Adrenal gland (tissue), 5 donors: Measurements from ENCODE around the gene UCN2.

ENCODE experiments used
- CTCF ChIP-seq, 6 experiments: fragments of 450-650 bp in 4 of 6; fragments of 200-600 bp in 2 of 6; sonication (generic) in 1 of 6; IDR thresholded peaks; 1 replicate in 5 of 6; 2 replicates in 1 of 6; pipeline versions ENCODE4 v1.5.1 to v1.8.0; 2016 to 2021; ENCODE audit warnings: antibody characterized with exemption in 6 of 6, mild to moderate bottlenecking in 2 of 6, moderate library complexity in 1 of 6
- POLR2A ChIP-seq, 2 donors: fragments of 450-650 bp; IDR thresholded peaks; one replicate each; pipeline ENCODE4 v1.6.1; 2017; ENCODE audit warnings: antibody characterized with exemption in 2 of 2, mild to moderate bottlenecking in 2 of 2, moderate library complexity in 1 of 2
- donor health status: DM: no; HTN: no; CAD: no.

- TF ChIP-seq CTCF (IDR thresholded peaks at IDR 0.05) (no peak), POLR2A (IDR thresholded peaks at IDR 0.05) (no peak)
Measured at GRCh38 chr3:48591886-48592518, 28.4 kb upstream of the UCN2 start.
